ENCODE data around the gene ZGPAT. TPM values are rescaled to one million over a fixed set of nuclear protein-coding genes. Genes with fewer than 3 reads are reported as not detected.

The ZGPAT gene
- total and polyA plus RNA-seq, 7 experiments from 2014 or later, result 42.9 to 82.1 (median 47.5) TPM

DNA sequence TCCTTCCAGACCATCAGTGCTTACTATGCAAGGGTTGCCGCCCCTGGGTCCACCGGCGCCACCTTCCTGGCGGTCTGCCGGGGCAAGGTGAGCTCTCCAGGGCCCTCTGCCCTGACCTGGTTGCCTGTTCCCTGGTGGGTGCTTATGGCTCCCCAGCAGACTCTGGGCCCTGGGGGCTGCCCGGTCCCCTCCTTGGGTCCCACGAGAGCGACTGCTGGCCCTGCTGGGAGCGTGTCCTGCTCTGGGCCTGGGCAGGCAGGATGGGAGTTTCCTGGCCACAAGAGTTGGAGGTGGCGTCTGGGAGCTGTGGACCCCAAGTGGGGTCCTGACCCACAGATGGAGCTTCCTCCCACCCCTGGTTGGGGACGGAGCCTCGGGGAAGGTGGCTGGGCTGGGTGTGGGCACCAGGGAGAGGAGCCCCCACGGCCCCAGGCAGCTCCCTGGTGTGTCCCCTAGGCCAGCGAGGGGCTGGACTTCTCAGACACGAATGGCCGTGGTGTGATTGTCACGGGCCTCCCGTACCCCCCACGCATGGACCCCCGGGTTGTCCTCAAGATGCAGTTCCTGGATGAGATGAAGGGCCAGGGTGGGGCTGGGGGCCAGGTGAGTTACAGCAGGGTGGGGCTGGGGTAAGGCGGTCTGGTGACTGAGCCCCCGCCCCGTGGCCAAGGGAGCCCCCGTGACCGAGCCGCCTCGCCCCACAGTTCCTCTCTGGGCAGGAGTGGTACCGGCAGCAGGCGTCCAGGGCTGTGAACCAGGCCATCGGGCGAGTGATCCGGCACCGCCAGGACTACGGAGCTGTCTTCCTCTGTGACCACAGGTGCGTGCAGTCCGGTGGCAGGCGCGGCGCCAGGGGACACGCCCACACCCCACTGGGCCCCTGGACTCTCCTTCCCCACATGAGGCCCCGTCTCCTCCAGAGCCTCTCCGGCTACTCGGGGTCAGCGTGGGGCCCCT lies 18.5 kb upstream of the ZGPAT start:
- peaks cover 0 to 10% (median 0%) of the 10 kb centered on the region in 5 donors for H3K36me3 Mint-ChIP-seq
- ATAC-seq (no peak), DNase-seq (no peak)
- ChIA-PET POLR2A (interaction anchor here (1.0 to 1.5 kb wide), 3 partner anchors 9 to 13 kb away, joined by 3 to 6 read pairs (median 3); no protein-coding TSS in a partner anchor), CTCF (no interaction called here)
- Histone ChIP-seq H3K4me3 (ENCODE audit: low read length) (no peak overlapping the region), H3K36me3 (ENCODE audit: control insufficient read depth in 2 of 3, insufficient read depth in 3 of 3, low read length in 3 of 3) (peaks cover 0 to 2% (median 0%) of the 10 kb centered on the region in 3 experiments), H3K9me3 (ENCODE audit: control insufficient read depth in 2 of 3, low read length in 3 of 3) (no peaks in the 10 kb centered on the region), H3K27me3 (ENCODE audit: control insufficient read depth in 2 of 2, insufficient read depth in 2 of 2, low read length in 2 of 2) (no peaks in the 10 kb centered on the region), H3K27ac (ENCODE audit: low read depth, low read length) (no peak overlapping the region), H3K4me1 (ENCODE audit: control insufficient read depth in 2 of 2, insufficient read depth in 2 of 2, low read length in 2 of 2) (peaks cover 0 to 16% of the 10 kb centered on the region in 2 donors)
- H3K4me3 Mint-ChIP-seq, result peak overlapping the region in 1 of 10 donors; percentile 6
- peaks cover 0 to 2% (median 0%) of the 10 kb centered on the region in 5 donors for H3K27me3 Mint-ChIP-seq
- intact Hi-C loops (cut with micrococcal nuclease), result no loop called here
- H3K9me3 Mint-ChIP-seq, result peaks cover 0 to 5% (median 0%) of the 10 kb centered on the region in 11 donors
- peaks cover 0 to 16% (median 5%) of the 10 kb centered on the region in 7 donors for H3K4me1 Mint-ChIP-seq
- H3K27ac Mint-ChIP-seq, result no peak overlapping the region

DNA sequence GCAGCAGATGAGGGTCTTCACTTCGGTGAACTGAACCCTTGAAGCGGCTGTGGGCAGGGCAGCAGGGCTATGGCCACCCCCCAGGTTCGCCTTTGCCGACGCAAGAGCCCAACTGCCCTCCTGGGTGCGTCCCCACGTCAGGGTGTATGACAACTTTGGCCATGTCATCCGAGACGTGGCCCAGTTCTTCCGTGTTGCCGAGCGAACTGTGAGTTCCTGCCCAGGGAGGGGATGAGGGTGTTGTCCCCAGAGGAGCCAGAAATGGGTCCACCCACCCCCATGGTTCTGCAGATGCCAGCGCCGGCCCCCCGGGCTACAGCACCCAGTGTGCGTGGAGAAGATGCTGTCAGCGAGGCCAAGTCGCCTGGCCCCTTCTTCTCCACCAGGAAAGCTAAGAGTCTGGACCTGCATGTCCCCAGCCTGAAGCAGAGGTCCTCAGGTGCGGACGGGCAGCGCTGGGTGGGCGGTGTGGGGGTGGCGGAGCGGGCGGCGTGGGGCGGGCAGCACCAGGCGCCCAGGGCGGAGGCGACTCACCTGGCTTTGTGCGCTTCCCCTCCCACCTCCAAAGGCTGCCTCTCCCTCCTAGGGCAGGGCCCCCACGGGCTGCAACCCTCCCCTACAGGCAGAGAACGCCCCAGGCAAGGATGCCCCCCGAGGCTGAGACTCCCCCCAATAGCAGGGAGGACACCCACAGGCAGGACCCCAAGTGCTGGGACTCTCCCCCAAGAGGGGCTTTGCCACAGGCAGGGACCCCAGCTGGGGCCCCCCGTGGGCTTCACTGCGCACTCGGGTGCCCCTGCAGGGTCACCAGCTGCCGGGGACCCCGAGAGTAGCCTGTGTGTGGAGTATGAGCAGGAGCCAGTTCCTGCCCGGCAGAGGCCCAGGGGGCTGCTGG lies 17.6 kb upstream of the ZGPAT start:
- ChIA-PET POLR2A (interaction anchor here (0.6 to 1.4 kb wide), 2 partner anchors 12 kb away, joined by 3 read pairs; no protein-coding TSS in a partner anchor), CTCF (no interaction called here)
- peaks cover 0 to 16% (median 5%) of the 10 kb centered on the region in 7 donors for H3K4me1 Mint-ChIP-seq
- no peak overlapping the region for H3K27ac Mint-ChIP-seq
- peaks cover 0 to 11% (median 0%) of the 10 kb centered on the region in 3 experiments for H3K36me3 ChIP-seq (ENCODE audit: control insufficient read depth in 2 of 3, insufficient read depth in 3 of 3, low read length in 3 of 3)
- H3K36me3 Mint-ChIP-seq, result peaks cover 0 to 10% (median 0%) of the 10 kb centered on the region in 5 donors
- DNase-seq (peak in 1 of 9 donors; percentile 5), ATAC-seq (no peak)
- no peaks in the 10 kb centered on the region for H3K9me3 ChIP-seq (ENCODE audit: control insufficient read depth in 2 of 3, low read length in 3 of 3)
- no peak overlapping the region for H3K27ac ChIP-seq (ENCODE audit: low read depth, low read length)
- intact Hi-C loops (cut with micrococcal nuclease), result no loop called here
- peaks cover 0 to 5% (median 0%) of the 10 kb centered on the region in 11 donors for H3K9me3 Mint-ChIP-seq
- no peaks in the 10 kb centered on the region for H3K27me3 ChIP-seq (ENCODE audit: control insufficient read depth in 2 of 2, insufficient read depth in 2 of 2, low read length in 2 of 2)
- no peak overlapping the region for H3K4me3 Mint-ChIP-seq
- no peak overlapping the region for H3K4me3 ChIP-seq (ENCODE audit: low read length)
- peaks cover 0 to 2% (median 0%) of the 10 kb centered on the region in 5 donors for H3K27me3 Mint-ChIP-seq
- H3K4me1 ChIP-seq (ENCODE audit: control insufficient read depth in 2 of 2, insufficient read depth in 2 of 2, low read length in 2 of 2), result peaks cover 0 to 16% of the 10 kb centered on the region in 2 donors

DNA sequence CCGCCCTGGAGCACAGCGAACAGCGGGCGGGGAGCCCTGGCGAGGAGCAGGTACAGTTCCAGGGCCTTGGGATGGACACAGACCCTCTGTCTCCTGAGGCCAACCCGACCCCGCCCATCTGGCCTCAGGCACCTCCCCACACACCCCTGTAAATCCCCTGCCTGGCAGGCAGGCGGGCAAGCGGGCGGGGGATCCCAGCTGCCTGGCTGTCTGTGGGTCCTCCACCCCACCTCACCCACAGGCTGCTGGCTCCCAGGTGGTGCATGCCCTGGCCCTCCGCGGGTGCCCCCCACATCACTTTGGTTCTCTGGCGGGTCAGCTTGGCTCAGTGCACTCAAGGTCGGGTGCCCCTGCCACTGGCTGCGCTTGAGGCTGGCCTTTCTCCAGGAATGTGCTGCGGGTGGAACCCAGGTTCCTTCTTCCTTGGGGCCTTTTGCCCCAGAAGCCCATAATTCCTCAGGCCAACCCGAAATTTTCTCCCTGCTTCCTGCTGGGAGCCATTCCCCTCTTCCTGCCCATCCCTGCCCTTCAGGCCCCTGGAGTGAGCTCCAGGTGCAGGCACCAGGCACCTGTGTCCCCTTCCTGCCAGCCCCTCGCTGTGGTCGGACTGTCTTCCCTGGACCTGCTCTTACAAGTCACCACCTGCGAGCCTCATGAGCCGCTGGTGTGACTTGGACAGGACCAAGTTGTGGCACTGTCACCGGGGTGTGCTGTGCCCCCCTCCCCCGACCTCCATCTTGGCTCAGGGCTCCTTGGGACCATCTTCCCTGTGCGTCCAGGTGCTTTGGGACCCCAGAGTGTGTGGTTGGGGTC lies 16.7 kb upstream of the ZGPAT start:
- Mint-ChIP-seq H3K36me3 (peaks cover 0 to 10% (median 0%) of the 10 kb centered on the region in 5 donors), H3K4me3 (no peak overlapping the region), H3K9me3 (peaks cover 0 to 5% (median 0%) of the 10 kb centered on the region in 11 donors), H3K27me3 (peaks cover 0 to 2% (median 0%) of the 10 kb centered on the region in 5 donors), H3K27ac (peak overlapping the region in 3 of 9 donors; percentile 32 to 46 (median 33)), H3K4me1 (peaks cover 2 to 16% (median 7%) of the 10 kb centered on the region in 7 donors)
- peaks cover 0 to 14% (median 0%) of the 10 kb centered on the region in 3 experiments for H3K36me3 ChIP-seq (ENCODE audit: control insufficient read depth in 2 of 3, insufficient read depth in 3 of 3, low read length in 3 of 3)
- POLR2A ChIA-PET, result no interaction called here
- intact Hi-C loops (cut with micrococcal nuclease), result no loop called here
- peaks cover 2 to 23% of the 10 kb centered on the region in 2 donors for H3K4me1 ChIP-seq (ENCODE audit: control insufficient read depth in 2 of 2, insufficient read depth in 2 of 2, low read length in 2 of 2)
- H3K9me3 ChIP-seq (ENCODE audit: control insufficient read depth in 2 of 3, low read length in 3 of 3), result no peaks in the 10 kb centered on the region
- no peaks in the 10 kb centered on the region for H3K27me3 ChIP-seq (ENCODE audit: control insufficient read depth in 2 of 2, insufficient read depth in 2 of 2, low read length in 2 of 2)
- H3K27ac ChIP-seq (ENCODE audit: low read depth, low read length), result no peak overlapping the region
- no peak for ATAC-seq
- peak in 1 of 9 donors; percentile 4 for DNase-seq
- H3K4me3 ChIP-seq (ENCODE audit: low read length), result no peak overlapping the region
- CTCF ChIA-PET, result no interaction called here

DNA sequence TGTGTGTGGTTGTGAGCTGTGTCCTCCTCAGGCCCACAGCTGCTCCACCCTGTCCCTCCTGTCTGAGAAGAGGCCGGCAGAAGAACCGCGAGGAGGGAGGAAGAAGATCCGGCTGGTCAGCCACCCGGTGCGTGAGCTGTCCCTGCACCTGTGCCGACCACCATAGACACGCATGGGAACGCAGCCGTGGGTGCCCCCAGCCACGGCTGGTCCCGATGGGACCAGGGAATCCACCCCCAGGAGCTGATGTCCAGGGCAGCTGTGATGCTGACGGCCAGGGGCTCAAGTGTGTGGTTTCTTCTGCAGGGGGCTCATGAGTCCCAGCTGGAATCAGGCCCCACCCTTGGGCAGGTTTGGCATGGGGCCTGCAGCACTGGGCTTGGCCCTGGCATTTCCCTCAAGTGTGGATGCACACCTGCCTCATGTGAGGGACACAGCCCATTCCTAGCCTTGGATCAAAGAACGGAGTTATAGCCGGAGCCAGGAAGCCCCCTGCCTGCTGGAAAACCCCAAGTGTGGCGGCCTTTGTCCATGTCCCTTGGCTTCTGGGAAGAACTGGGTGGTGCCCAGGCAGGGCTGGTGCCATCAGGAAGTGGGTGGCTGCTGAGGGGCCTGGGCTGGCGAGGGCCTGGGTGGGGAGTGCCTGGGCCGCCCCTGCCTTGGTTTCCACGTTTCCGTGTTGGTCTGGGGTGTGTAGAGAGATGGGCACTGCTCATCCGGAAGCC lies 16.0 kb upstream of the ZGPAT start:
- Mint-ChIP-seq H3K27ac (peak overlapping the region in 2 of 9 donors; percentile 32 to 33), H3K27me3 (peaks cover 0 to 2% (median 0%) of the 10 kb centered on the region in 5 donors), H3K9me3 (peaks cover 0 to 5% (median 0%) of the 10 kb centered on the region in 11 donors), H3K36me3 (peaks cover 0 to 10% (median 0%) of the 10 kb centered on the region in 5 donors), H3K4me3 (no peak overlapping the region), H3K4me1 (peaks cover 5 to 18% (median 7%) of the 10 kb centered on the region in 7 donors)
- ChIA-PET CTCF (no interaction called here), POLR2A (interaction anchor here (0.7 kb wide), 1 partner anchor 11 kb away, joined by 3 read pairs; no protein-coding TSS in a partner anchor)
- peak in 1 of 9 donors; percentile 5 for DNase-seq
- no peak overlapping the region for H3K27ac ChIP-seq (ENCODE audit: low read depth, low read length)
- no peaks in the 10 kb centered on the region for H3K9me3 ChIP-seq (ENCODE audit: control insufficient read depth in 2 of 3, low read length in 3 of 3)
- intact Hi-C loops (cut with micrococcal nuclease), result no loop called here
- H3K36me3 ChIP-seq (ENCODE audit: control insufficient read depth in 2 of 3, insufficient read depth in 3 of 3, low read length in 3 of 3), result peaks cover 0 to 14% (median 0%) of the 10 kb centered on the region in 3 experiments
- ATAC-seq, result no peak
- no peaks in the 10 kb centered on the region for H3K27me3 ChIP-seq (ENCODE audit: control insufficient read depth in 2 of 2, insufficient read depth in 2 of 2, low read length in 2 of 2)
- H3K4me1 ChIP-seq (ENCODE audit: control insufficient read depth in 2 of 2, insufficient read depth in 2 of 2, low read length in 2 of 2), result peaks cover 9 to 24% of the 10 kb centered on the region in 2 donors
- H3K4me3 ChIP-seq (ENCODE audit: low read length), result no peak overlapping the region

DNA sequence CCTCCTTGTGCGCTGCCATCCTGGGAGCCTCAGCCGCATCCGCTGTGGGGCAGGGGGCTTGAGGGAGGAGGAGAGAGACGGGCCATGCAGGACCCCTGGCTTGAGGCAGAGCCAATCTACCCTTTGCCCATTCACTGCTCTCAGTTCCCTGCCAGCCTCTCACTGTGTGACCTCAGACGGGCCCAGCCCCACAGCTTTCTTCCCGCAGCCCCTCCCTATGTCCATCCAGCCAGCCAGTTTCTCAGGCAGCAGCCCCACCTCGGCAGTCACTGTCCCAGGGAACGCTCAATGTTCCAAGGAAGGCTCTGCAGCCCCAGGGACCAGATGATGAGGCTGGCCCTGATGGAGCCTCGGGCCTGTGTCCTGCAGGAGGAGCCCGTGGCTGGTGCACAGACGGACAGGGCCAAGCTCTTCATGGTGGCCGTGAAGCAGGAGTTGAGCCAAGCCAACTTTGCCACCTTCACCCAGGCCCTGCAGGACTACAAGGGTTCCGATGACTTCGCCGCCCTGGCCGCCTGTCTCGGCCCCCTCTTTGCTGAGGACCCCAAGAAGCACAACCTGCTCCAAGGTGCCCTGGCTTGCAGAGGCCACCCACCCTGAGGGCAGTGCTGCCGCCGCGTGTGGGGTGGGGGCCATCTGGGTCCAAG lies 15.3 kb upstream of the ZGPAT start:
- ChIA-PET CTCF (no interaction called here), POLR2A (interaction anchor here (0.7 kb wide), 1 partner anchor 11 kb away, joined by 3 read pairs; no protein-coding TSS in a partner anchor)
- ATAC-seq, result no peak
- intact Hi-C loops (cut with micrococcal nuclease), result no loop called here
- Histone ChIP-seq H3K4me1 (ENCODE audit: control insufficient read depth in 2 of 2, insufficient read depth in 2 of 2, low read length in 2 of 2) (peaks cover 12 to 24% of the 10 kb centered on the region in 2 donors), H3K36me3 (ENCODE audit: control insufficient read depth in 2 of 3, insufficient read depth in 3 of 3, low read length in 3 of 3) (peaks cover 0 to 14% (median 0%) of the 10 kb centered on the region in 3 experiments), H3K27ac (ENCODE audit: low read depth, low read length) (no peak overlapping the region), H3K4me3 (ENCODE audit: low read length) (no peak overlapping the region), H3K9me3 (ENCODE audit: control insufficient read depth in 2 of 3, low read length in 3 of 3) (no peaks in the 10 kb centered on the region), H3K27me3 (ENCODE audit: control insufficient read depth in 2 of 2, insufficient read depth in 2 of 2, low read length in 2 of 2) (no peaks in the 10 kb centered on the region)
- Mint-ChIP-seq H3K4me1 (peaks cover 5 to 18% (median 6%) of the 10 kb centered on the region in 7 donors), H3K27ac (peak overlapping the region in 5 of 9 donors; percentile 51 to 85 (median 67)), H3K4me3 (peak overlapping the region in 1 of 10 donors; percentile 45), H3K9me3 (peaks cover 0 to 5% (median 0%) of the 10 kb centered on the region in 11 donors), H3K36me3 (peaks cover 0 to 10% (median 0%) of the 10 kb centered on the region in 5 donors), H3K27me3 (peaks cover 0 to 2% (median 0%) of the 10 kb centered on the region in 5 donors)
- peak in 1 of 9 donors; percentile 7 for DNase-seq
